Panc1 (cell line): ENCODE measurements around the gene RAB3GAP2.

Experiments used
- POLR2AphosphoS5 ChIP-seq: IDR thresholded peaks from 2 replicates; pipeline ENCODE4 v1.6.1; 2012; ENCODE audit warnings: mild to moderate bottlenecking, low read depth, low read length, moderate library complexity
- TF ChIP-seq, protein P1 (sequence below): fragments of 450-650 bp; IDR thresholded peaks from 2 replicates; pipeline ENCODE4 v1.5.1; 2017; ENCODE audit warnings: mild to moderate bottlenecking

DNA sequence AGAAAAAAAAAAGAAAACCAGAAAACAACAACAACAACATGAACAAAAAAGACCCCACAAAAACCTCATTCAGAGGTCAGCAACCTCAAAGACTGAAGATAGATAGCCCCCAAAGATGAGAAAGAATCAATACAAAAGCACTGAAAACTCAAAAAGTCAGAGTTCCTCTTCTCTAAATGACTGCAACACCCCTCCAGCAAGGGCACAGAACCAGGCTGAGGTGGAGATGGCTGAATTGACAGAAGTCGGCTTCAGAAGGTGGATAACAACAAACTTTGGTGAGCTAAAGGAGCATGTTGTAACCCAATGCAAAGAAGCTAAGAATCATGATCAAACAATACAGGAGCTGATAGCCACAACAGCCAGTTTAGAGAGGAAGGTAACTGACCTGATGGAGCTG lies 17.0 kb downstream of the RAB3GAP2 start:
- TF ChIP-seq, protein P1, sequence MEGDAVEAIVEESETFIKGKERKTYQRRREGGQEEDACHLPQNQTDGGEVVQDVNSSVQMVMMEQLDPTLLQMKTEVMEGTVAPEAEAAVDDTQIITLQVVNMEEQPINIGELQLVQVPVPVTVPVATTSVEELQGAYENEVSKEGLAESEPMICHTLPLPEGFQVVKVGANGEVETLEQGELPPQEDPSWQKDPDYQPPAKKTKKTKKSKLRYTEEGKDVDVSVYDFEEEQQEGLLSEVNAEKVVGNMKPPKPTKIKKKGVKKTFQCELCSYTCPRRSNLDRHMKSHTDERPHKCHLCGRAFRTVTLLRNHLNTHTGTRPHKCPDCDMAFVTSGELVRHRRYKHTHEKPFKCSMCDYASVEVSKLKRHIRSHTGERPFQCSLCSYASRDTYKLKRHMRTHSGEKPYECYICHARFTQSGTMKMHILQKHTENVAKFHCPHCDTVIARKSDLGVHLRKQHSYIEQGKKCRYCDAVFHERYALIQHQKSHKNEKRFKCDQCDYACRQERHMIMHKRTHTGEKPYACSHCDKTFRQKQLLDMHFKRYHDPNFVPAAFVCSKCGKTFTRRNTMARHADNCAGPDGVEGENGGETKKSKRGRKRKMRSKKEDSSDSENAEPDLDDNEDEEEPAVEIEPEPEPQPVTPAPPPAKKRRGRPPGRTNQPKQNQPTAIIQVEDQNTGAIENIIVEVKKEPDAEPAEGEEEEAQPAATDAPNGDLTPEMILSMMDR: no peak
- no peak for TF ChIP-seq POLR2AphosphoS5
